Mesothelial cell of epicardium (in vitro differentiated cells): ENCODE data around the gene IQGAP2. TPM values are rescaled to one million over a fixed set of nuclear protein-coding genes. Genes with fewer than 3 reads are reported as not detected.
"Not testable (repeated sequence)": the region's sequence is repeated elsewhere in the genome, so short reads cannot be mapped to it uniquely, and the experiment has no call there.

Experiments
- DNase-seq, 2 experiments: peaks; one replicate each; pipeline ENCODE4 v3.0.0; 2021; ENCODE audit warnings: low spot score in 2 of 2; ENCODE audit not compliant: unreplicated experiment in 2 of 2
- H3K27ac Mint-ChIP-seq: 2 replicates; pipeline ENCODE4 v1.8.0; 2021; ENCODE audit warnings: mixed read lengths
- H3K27me3 Mint-ChIP-seq: 2 replicates; pipeline ENCODE4 v1.8.0; 2021; ENCODE audit warnings: low read depth, mixed read lengths
- H3K36me3 Mint-ChIP-seq: 2 replicates; pipeline ENCODE4 v1.8.0; 2021; ENCODE audit warnings: mixed read lengths
- H3K4me1 Mint-ChIP-seq: 2 replicates; pipeline ENCODE4 v1.8.0; 2021; ENCODE audit warnings: mixed read lengths
- H3K4me3 Mint-ChIP-seq: 2 replicates; pipeline ENCODE4 v1.8.0; 2021; ENCODE audit warnings: mild to moderate bottlenecking, moderate library complexity, mixed read lengths
- H3K9me3 Mint-ChIP-seq: 2 replicates; pipeline ENCODE4 v1.8.0; 2021; ENCODE audit warnings: mixed read lengths
- CTCF ChIP-seq: fragments of 200-600 bp; sonication (generic); IDR thresholded peaks from one replicate; pipeline ENCODE4 v1.5.0; 2021; ENCODE audit warnings: antibody characterized with exemption; ENCODE audit not compliant: unreplicated experiment
- total RNA-seq: library from RNA; stranded (reverse); gene quantifications from 3 replicates; pipeline ENCODE4 v1.2.1, GENCODE V29; 2021

Gene IQGAP2
- total RNA-seq, 1 donor from 2014 or later = 13.9 TPM

GRCh38 chr5:76674330-76675066 lies 271.4 kb downstream of the IQGAP2 start:
- no peak overlapping the region for H3K4me3 Mint-ChIP-seq

GRCh38 chr5:76675364-76675763 lies 272.3 kb downstream of the IQGAP2 start:
- DNase-seq = no peak
- H3K4me3 Mint-ChIP-seq = no peak overlapping the region
- H3K27ac Mint-ChIP-seq = no peak overlapping the region
- H3K36me3 Mint-ChIP-seq = peaks cover 2% of the 10 kb centered on the region
- H3K27me3 Mint-ChIP-seq = no peaks in the 10 kb centered on the region
- no peaks in the 10 kb centered on the region for H3K9me3 Mint-ChIP-seq
- peaks cover 15% of the 10 kb centered on the region for H3K4me1 Mint-ChIP-seq
- no peak for TF ChIP-seq CTCF

More at GRCh38 chr5:76674330-76675066, 271.4 kb downstream of the IQGAP2 start:
- H3K9me3 Mint-ChIP-seq = no peaks in the 10 kb centered on the region
- H3K27me3 Mint-ChIP-seq = no peaks in the 10 kb centered on the region
- no peak for DNase-seq
- peaks cover 4% of the 10 kb centered on the region for H3K36me3 Mint-ChIP-seq
- no peak overlapping the region for H3K27ac Mint-ChIP-seq
- TF ChIP-seq CTCF = no peak
- H3K4me1 Mint-ChIP-seq = peaks cover 12% of the 10 kb centered on the region

- Mint-ChIP-seq H3K27me3 (no peaks in the 10 kb centered on the region), H3K4me1 (peaks cover 10% of the 10 kb centered on the region), H3K9me3 (no peaks in the 10 kb centered on the region), H3K27ac (no peak overlapping the region), H3K36me3 (no peaks in the 10 kb centered on the region), H3K4me3 (no peak overlapping the region)
- no peak for TF ChIP-seq CTCF
- DNase-seq = no peak
Observed at GRCh38 chr5:76677849-76678472, 274.9 kb downstream of the IQGAP2 start.

- H3K27me3 Mint-ChIP-seq = no peaks in the 10 kb centered on the region
- no peak for DNase-seq
- no peak for TF ChIP-seq CTCF
- H3K36me3 Mint-ChIP-seq = no peaks in the 10 kb centered on the region
- no peaks in the 10 kb centered on the region for H3K9me3 Mint-ChIP-seq
- no peak overlapping the region for H3K4me3 Mint-ChIP-seq
- H3K27ac Mint-ChIP-seq = no peak overlapping the region
- peaks cover 11% of the 10 kb centered on the region for H3K4me1 Mint-ChIP-seq
Observed at GRCh38 chr5:76679231-76679630, 276.1 kb downstream of the IQGAP2 start.

- not testable (repeated sequence) for H3K36me3 Mint-ChIP-seq, DNase-seq, H3K27me3 Mint-ChIP-seq, H3K4me3 Mint-ChIP-seq, H3K27ac Mint-ChIP-seq, H3K9me3 Mint-ChIP-seq
- H3K4me1 Mint-ChIP-seq = peaks cover 16% of the 10 kb centered on the region
Observed at GRCh38 chr5:76680826-76681225, 277.7 kb downstream of the IQGAP2 start.

- no peak for DNase-seq
- Mint-ChIP-seq H3K27ac (no peak overlapping the region), H3K36me3 (peaks cover 6% of the 10 kb centered on the region), H3K4me1 (peaks cover 16% of the 10 kb centered on the region), H3K9me3 (no peaks in the 10 kb centered on the region), H3K4me3 (no peak overlapping the region), H3K27me3 (no peaks in the 10 kb centered on the region)
- no peak for TF ChIP-seq CTCF
Observed at GRCh38 chr5:76681287-76681686, 278.2 kb downstream of the IQGAP2 start.
